GM12801 (cell line): ENCODE data around the gene ERGIC2.

Experiments
- TF ChIP-seq, protein P1 (sequence below): IDR thresholded peaks from one replicate; pipeline ENCODE4 v1.5.1; 2011; ENCODE audit warnings: control low read depth; ENCODE audit not compliant: insufficient read length; ENCODE audit errors: extremely low read depth

ERGIC2 gene

DNA sequence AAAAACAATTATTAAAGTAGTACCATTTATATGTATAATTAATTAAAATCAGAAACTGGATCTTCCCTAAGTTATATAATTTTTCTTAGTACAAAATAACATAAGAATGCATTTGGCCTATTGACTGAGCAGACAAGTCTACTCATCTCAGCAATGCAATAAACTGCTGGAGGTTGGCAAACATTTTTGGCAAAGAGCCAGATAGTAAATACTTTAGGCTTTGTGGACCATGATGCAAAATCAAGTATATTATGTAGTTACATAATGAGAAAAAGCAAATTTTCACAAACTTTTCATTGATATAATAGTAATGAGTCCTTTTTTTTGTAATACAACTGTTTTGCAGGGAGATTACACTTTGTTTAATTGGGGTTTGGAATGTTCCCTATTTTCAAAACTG lies 30.9 kb downstream of the ERGIC2 start:
- TF ChIP-seq, protein P1, sequence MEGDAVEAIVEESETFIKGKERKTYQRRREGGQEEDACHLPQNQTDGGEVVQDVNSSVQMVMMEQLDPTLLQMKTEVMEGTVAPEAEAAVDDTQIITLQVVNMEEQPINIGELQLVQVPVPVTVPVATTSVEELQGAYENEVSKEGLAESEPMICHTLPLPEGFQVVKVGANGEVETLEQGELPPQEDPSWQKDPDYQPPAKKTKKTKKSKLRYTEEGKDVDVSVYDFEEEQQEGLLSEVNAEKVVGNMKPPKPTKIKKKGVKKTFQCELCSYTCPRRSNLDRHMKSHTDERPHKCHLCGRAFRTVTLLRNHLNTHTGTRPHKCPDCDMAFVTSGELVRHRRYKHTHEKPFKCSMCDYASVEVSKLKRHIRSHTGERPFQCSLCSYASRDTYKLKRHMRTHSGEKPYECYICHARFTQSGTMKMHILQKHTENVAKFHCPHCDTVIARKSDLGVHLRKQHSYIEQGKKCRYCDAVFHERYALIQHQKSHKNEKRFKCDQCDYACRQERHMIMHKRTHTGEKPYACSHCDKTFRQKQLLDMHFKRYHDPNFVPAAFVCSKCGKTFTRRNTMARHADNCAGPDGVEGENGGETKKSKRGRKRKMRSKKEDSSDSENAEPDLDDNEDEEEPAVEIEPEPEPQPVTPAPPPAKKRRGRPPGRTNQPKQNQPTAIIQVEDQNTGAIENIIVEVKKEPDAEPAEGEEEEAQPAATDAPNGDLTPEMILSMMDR = no peak

DNA sequence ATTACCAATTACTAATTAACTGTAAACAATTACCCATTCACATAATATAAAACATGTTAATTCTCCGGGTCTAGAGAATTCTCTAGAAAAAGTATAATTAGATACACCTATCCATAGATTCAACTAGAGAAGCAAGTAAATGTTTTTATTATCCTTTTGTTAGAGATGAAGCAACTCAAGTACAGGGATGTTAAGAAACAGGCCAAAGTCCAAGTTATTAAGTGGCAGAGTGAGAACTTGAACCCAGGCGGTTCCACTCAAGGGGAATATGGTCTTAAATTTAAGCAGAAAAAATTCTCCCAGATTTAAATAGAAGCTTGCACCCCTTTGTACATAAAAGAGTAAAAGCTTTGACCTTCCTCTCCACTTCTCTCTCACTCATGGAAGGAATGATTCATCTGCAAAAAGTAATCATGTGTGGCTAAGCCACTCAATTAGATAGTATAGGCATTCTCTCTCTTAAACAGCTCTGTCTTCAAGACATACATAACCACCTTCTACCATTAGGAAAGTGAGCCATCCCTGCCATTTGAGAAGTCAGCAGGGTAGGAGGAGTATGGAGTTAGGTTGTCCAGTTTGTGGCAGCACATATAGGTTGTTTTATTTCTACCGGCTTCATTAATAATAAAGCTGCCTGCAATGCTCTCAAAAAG lies 34.1 kb downstream of the ERGIC2 start:
- TF ChIP-seq, protein P1 = no peak

DNA sequence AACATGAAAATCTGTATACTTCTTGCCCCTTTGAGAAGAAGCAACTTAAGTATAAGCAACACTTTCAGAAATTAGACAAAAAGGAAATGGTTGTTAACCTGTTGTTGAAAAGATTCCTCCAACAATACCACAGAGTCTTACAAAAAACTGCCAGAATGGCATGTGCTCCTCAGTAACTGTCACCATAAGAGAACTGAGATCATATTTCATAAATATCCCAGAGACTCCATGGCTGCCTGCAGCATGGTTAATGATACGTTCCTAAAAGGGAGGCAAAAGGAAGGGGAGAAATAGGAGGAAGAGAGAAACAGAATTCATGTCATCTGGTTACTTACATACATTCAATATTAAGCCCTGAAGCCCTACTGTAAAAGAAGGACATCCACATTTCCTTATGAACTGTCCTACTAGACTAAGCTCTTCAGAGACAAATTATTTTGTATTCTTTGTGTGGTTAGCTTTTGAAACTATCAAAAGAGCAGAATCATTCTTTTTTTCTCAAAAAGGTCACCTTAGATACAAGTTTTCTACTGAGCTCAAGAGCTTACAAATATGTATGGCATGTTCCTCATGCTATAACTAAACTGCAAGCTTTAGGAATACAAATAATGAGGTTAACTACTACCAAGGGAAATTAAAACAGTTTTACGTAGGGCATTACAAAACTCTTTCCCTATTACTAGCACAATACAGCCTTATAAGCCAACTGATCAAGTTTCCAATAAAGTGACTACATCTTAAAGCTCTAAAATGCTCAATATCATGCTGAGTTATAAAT lies 37.8 kb downstream of the ERGIC2 start:
- TF ChIP-seq, protein P1 = no peak

DNA sequence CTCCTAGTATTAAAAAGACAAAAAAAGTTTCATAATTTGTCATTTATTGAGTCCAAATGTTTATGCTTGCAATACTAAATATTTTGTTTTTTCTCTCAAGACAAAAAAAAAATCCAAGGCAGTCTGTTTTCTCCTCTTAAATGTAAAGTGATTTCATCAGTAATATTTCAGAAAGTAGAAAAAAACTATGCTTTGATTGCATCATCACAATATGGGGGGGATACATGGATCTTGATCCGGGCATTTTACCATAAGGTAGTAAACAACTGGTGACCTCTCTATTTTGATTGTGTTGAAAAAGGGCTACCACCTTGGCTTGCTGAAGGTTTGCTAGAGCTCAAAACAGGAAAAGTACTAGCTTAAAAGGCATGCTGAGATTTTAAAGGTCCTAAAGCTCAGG lies 43.6 kb downstream of the ERGIC2 start:
- TF ChIP-seq, protein P1 = no peak

DNA sequence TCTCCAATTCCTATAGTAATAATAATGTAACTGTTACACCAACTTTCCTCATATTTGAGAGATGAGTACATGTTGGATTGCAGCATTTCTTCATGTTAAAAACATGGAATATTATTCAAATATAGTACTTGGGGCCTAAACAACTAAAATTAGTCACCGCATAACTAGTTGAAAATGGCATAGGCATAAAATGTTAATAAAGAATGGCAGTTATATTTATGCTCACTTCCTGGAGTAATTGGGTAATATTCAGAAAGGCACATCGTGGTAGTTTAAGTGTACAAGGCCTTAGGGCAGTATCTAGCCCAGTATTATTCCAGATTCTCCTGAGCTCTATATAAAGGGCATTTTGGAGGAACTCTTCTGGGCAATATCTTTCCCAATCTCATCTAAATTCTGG lies 46.0 kb downstream of the ERGIC2 start:
- TF ChIP-seq, protein P1 = no peak

DNA sequence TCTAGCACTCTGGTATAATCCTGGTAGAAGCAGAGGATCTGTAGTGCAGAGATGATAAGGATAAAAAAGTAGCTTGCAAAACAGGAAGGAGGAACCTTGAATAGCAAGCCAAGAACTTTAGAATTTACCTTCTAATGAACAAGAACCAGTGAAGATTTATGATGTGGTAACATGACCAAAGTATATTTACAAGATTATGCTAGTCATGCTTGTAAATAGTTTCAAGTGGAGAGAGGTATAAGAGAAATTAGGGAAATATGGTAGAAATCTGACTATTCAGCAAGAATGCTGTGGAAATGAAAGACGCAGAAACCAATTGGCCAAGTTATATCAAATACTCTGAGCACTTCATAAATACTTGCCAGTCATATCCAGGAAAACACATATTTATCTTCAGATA lies 47.8 kb downstream of the ERGIC2 start:
- TF ChIP-seq, protein P1 = no peak

DNA sequence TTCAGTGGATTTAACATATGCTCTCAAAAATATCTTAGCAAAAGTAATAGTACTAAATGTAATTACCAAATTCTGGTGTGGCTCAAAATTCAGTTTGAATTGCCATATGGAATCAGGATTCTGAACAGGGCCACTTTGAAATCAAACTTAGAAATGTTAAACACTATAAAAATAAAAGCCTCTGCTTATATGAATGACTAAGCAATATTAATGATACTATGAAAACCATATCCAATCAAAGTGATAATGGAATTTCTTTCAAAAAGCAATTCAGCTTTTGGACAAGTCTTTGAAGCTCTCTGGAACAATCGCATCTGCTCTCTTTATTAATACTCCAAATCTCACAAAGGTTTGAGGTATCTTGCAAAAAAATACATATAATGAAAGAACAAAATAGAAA lies 51.6 kb downstream of the ERGIC2 start:
- TF ChIP-seq, protein P1 = no peak
